HL-60/S4 treated with phorbol 12-myristate 13-acetate at 8.2 ng/mL for 4 days and 3 days (cell line): Measurements from ENCODE around the gene PRRT1B.

Experiments
- in situ Hi-C: fragments of 300-500 bp; cut with MboI; formaldehyde crosslinking; loops from 2 replicates; pipeline ENCODE4 v1.15.0; 2022; ENCODE audit warnings: low sequenced_read_pairs

PRRT1B gene

DNA sequence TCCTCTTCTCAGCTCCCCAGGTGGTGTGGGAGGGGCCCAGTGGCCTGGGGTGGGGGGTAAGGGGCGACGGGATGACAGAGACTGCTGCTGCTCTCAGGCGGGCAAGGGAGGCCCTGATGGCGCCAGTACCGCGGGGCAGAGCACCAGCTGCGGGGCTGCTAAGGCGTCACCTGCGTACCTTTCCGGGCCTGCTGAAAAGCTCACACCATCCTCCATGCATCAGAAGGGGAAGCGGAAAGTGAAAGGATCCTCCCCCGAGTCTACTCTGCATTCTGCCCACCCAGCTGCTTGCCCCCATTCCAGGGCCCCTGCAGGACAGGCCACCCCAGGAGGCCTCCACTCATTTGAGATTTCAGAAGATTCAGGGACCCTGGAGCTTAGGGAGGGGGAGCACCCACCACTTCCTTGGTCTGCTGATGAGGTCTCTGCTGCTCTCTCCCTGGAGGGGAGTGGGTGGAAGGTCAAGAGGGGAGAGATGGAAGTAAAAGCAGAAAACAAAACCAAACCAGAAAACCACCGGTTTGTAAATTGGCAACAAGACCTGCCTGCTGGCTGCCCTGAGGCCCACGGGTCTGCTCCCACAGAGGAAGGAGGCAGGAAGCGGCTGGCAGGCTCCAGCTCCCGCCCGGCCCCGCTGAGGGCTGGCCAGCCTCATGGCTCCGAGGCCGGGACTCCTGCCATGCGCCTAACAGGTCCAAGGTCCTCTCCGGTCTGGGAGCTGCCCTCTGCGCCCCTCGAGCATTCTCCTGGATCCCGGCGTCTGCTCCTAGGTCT is 33.6 kb downstream of the PRRT1B start:
- in situ Hi-C loops: no loop called here

GRCh38 chr9:131579789-131580211 is 34.5 kb downstream of the PRRT1B start:
- in situ Hi-C loops: no loop called here

- in situ Hi-C loops: no loop called here
These were observed 35.0 kb downstream of the PRRT1B start for GRCh38 chr9:131580358-131580757.

GRCh38 chr9:131582056-131582455 is 36.7 kb downstream of the PRRT1B start:
- in situ Hi-C loops: no loop called here

GRCh38 chr9:131582466-131583336 is 37.4 kb downstream of the PRRT1B start:
- in situ Hi-C loops: no loop called here

GRCh38 chr9:131583337-131583645 is 38.0 kb downstream of the PRRT1B start:
- in situ Hi-C loops: no loop called here

- in situ Hi-C loops: no loop called here
These were observed 38.7 kb downstream of the PRRT1B start for GRCh38 chr9:131583836-131584555.

DNA sequence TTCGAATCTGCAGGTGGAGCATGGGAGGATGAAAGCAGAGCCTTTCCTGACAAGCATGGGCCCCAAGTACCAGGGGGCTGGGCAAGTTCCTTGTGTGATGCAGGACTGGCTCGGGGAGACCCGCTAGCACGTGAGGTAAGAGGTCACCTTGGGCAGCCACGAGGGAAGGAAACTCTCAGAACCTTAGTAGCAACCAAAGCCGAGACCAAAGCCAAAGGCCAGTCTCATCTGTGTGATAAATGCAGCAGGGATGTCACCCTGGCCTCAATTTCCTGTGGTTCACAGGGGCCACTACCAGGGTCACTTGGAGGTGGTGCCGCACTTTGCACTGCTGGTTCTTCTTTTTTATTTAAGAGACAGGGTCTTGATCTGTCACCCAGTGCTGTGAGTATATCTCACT is 39.5 kb downstream of the PRRT1B start:
- in situ Hi-C loops: no loop called here

DNA sequence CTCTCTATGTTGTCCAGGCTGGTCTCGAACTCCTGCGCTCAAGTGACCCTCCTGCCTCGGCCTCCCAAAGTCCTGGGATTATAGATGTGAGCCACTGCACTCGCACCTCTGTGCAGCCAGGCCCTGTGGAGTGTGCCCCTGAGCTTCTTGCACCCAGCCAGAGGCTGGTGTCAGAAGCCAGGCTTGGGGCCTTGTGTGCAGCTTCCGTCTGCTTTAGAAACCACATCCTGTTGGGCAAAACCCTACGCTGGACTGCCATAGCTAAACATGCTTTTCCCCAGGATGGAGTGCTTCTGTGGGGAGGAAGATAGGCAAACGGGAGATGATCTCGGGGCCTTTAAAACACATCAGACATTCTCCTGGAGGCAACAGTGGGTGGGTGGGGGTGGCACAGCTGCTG is 40.1 kb downstream of the PRRT1B start:
- in situ Hi-C loops: no loop called here

DNA sequence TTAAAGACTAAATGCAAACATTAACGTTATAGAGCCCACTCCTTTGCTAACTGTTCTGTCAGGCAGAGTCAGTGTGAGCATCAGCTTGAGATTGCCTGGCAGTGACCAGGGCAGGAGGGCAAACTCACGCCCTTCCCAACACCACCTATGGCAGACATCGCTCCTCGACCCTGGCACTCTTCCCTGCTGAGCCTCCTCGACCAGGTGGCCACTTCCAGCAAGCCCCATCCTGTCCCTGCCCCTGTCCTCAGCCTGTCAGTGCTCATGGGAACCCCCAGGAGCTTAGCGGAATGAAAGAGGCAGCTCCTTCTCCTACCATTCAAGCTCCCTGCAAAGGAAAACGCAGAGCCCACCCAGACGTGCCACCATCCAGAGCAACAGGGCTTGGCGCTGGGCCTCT is 42.0 kb downstream of the PRRT1B start:
- in situ Hi-C loops: no loop called here

DNA sequence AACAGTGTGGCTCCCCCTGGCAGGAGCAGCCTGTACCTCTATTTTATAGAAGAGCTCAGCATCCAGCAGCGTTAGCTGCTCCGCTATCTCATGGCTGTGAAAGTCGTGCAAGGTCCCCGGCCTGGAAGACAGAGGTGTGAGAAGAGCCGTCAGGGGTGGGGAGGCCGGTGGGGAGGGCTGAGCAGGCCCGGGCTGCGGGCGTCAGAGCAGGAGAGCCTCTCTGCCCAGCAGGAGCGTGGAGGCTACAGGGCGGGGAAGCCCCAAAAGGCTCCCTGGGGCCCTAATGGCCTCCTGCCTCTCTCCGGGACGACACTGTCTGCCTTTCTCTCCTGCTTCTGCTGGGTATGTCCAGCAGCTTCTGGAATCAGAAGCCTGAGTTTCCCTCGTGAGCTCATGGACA is 42.6 kb downstream of the PRRT1B start:
- in situ Hi-C loops: no loop called here

GRCh38 chr9:131588396-131588795 is 43.1 kb downstream of the PRRT1B start:
- in situ Hi-C loops: no loop called here

DNA sequence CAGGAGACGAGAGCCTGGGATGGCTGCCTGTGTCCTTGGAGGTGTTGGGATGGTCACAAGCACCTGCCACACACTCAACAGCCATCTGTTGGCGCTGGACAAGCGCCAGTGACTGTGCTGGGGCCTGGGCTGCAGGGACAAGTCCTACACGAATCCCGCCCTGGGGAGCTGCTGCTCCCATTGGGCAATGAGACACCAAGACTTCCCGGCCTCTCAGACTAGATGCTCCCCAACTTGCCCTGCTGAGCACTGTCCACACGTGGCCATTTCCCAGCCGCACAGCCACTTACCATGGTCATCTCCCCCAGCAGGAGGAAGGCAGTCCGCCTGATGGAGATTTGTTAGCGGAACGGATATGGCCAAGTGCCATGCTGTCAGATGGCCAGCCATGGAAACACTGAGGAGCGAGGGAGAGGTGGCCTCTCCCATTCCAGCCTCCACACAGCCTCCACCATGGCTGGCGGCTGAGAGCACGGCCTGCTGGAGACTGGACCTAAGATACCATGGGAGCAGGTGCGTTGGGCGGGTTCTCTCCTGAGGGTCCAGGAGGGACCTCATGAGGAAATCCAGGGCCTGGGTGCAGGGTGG is 43.9 kb downstream of the PRRT1B start:
- in situ Hi-C loops: no loop called here

DNA sequence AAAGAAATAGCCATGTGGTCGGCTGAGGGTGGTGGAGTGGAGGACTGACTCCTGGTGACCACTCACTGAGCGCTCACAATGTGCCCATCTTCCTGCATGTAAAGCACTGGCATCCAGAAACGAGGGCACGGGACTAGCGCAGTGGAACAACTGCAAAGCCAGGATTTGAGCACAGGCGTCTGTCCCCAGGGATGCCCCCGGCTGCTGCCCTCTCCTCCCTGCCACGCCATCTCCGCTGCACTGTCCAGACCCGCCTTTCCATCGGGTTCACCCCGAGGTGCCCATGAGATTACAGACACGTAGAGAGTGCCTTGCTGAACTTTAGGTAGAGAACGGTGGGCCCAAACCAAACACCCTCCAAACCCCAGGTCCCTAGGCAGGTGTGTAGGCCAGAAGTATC is 44.7 kb downstream of the PRRT1B start:
- in situ Hi-C loops: loop anchor here (10.0 kb wide), 2 partner anchors 65 to 155 kb away; partner anchors contain the start of gene RAPGEF1

DNA sequence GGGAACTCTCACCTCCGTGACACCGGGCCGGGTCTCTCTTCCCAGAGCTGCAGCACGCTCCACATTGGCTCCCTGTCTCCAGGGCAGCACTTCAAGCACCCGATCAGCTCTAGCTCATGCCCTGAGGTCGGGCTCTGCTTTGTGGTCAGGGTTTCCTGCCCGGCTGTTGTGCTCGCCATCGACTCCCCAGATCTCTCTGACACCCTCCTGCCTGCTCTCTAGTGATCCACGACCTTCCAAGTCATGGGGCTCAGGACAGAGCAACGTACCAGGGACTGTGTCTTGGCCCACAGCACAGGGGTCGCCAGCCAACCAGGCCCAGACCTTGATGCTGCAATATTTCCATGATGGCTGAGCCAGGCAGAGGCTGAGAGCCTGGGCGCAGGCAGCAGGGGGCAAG is 45.1 kb downstream of the PRRT1B start:
- in situ Hi-C loops: loop anchor here (10.0 kb wide), 2 partner anchors 64 to 154 kb away; partner anchors contain the start of gene RAPGEF1

DNA sequence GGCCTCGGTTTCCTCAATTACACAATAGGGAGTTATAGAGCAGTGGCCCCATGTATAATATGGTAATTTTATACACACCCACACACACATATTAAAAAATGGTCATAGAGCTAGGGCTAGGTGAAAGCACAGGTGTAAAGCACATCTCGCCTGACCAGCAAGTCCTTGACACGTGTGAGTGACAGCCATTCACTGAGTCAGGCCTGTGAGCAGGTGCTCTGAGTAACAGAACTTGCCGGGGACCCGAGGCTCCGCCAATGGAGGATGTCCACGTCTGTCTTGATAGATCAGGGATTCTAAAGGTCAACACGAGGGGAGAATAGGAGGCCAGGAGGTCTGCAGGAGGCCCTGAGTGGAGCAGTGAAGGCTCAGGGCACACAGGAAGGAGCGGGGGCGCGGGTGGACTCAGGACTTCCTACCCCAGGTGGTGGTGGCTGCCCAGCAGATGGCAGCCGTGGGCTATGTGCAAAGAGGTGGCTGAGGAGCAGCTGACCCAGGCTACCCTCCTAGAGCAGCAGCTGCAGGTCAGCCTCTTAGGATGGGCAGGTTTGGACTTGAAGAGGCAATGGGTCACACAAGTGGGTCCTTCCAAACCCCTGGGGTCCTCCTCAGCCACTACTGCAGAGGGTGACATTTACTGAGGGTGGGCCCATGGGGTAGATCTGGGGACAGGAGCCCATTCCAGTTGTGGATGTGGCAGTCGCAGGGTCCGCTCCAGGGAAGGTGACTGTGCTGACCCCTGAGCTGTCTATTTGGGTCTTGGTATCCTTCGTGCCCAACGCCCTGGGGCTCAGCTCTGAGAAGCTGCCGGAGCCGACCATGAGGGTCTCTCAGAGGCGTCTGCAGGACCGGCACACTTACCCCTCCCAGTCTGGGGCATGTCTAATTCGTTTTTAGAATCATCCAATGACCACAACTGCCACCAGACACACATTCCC is 45.9 kb downstream of the PRRT1B start:
- in situ Hi-C loops: loop anchor here (10.0 kb wide), 2 partner anchors 64 to 154 kb away; partner anchors contain the start of gene RAPGEF1

- in situ Hi-C loops: loop anchor here (10.0 kb wide), 2 partner anchors 63 to 153 kb away; partner anchors contain the start of gene RAPGEF1
These were observed 46.5 kb downstream of the PRRT1B start for GRCh38 chr9:131591845-131592208.

DNA sequence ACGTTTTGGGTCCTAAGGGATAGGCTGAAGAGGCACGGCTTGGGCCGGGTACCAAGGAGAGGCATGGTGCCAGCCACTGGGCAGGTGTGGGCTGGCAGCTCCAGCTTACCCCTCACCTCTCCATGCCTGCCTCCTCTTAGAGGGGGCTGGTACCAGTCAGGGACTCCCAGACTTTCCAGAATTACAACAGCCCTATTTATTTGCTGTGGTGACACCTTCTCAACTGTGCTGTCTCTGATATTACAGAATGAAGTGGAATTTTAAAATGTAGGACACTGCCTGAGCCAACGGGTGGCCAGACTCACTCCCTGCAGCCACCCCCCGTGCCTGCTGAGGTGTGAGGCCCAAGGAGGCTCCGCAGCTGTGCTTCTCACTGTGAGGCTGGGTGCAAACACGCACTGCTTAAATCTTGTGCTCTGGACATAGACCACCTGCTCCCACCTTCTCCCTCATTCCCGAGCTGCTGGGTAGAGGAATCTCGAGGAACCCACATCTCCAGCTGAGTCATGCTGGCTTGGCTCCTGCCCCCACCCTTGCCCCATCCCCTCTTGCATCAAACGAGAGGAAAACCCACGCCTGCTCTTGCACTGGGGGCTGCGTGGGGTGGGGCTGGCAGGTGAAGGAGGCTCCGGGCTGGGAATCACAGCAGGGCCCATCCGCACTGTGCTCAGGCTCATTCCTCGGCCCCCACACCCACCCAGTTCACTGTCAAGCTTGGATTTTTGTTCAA is 47.9 kb downstream of the PRRT1B start:
- in situ Hi-C loops: loop anchor here (10.0 kb wide), 2 partner anchors 62 to 152 kb away; partner anchors contain the start of gene RAPGEF1
